Measurements from ENCODE around the gene EXD3.

Gene EXD3

GRCh38 chr9:137304383-137305059 lies 118.4 kb downstream of the EXD3 start:
- H3K36me3 Mint-ChIP-seq (ENCODE audit: low read depth): no peaks in the 10 kb centered on the region
- H3K9me3 Mint-ChIP-seq: no peaks in the 10 kb centered on the region
- no peak overlapping the region for H3K4me3 Mint-ChIP-seq
- peaks cover 10% of the 10 kb centered on the region for H3K27me3 Mint-ChIP-seq (ENCODE audit: low read depth)
- no peak overlapping the region for H3K27ac Mint-ChIP-seq
- peaks cover 5% of the 10 kb centered on the region for H3K4me1 Mint-ChIP-seq (ENCODE audit: low read depth)

- peaks cover 14% of the 10 kb centered on the region for H3K27me3 Mint-ChIP-seq (ENCODE audit: low read depth)
- H3K4me3 Mint-ChIP-seq: no peak overlapping the region
- H3K9me3 Mint-ChIP-seq: no peaks in the 10 kb centered on the region
- no peak overlapping the region for H3K27ac Mint-ChIP-seq
- H3K4me1 Mint-ChIP-seq (ENCODE audit: low read depth): peaks cover 5% of the 10 kb centered on the region
- H3K36me3 Mint-ChIP-seq (ENCODE audit: low read depth): no peaks in the 10 kb centered on the region
Measured at GRCh38 chr9:137303893-137304382, 119.0 kb downstream of the EXD3 start.

GRCh38 chr9:137303151-137303892 lies 119.6 kb downstream of the EXD3 start:
- Mint-ChIP-seq H3K27ac (no peak overlapping the region), H3K4me3 (no peak overlapping the region), H3K4me1 (ENCODE audit: low read depth) (peaks cover 5% of the 10 kb centered on the region), H3K27me3 (ENCODE audit: low read depth) (peaks cover 17% of the 10 kb centered on the region), H3K36me3 (ENCODE audit: low read depth) (no peaks in the 10 kb centered on the region), H3K9me3 (no peaks in the 10 kb centered on the region)

- Mint-ChIP-seq H3K36me3 (ENCODE audit: low read depth) (no peaks in the 10 kb centered on the region), H3K27me3 (ENCODE audit: low read depth) (peaks cover 21% of the 10 kb centered on the region)
Measured at GRCh38 chr9:137302449-137303150, 120.4 kb downstream of the EXD3 start.

GRCh38 chr9:137302118-137302448 lies 120.9 kb downstream of the EXD3 start, which contains the start of gene NRARP:
NRARP (minus strand) TSS chr9:137302271; CDS start chr9:137301928, 343 bp downstream.
- H3K4me1 Mint-ChIP-seq (ENCODE audit: low read depth): peaks cover 5% of the 10 kb centered on the region
- no peak within 1 kb of the TSS for H3K27ac Mint-ChIP-seq
- H3K36me3 Mint-ChIP-seq (ENCODE audit: low read depth): no peaks in the 10 kb centered on the region
- H3K4me3 Mint-ChIP-seq: peak within 1 kb of the TSS; percentile 63
- H3K27me3 Mint-ChIP-seq (ENCODE audit: low read depth): peaks cover 26% of the 10 kb centered on the region
- H3K9me3 Mint-ChIP-seq: no peaks in the 10 kb centered on the region

More at GRCh38 chr9:137302449-137303150, 120.4 kb downstream of the EXD3 start:
- Mint-ChIP-seq H3K4me3 (no peak overlapping the region), H3K27ac (no peak overlapping the region), H3K9me3 (no peaks in the 10 kb centered on the region), H3K4me1 (ENCODE audit: low read depth) (peaks cover 5% of the 10 kb centered on the region)

GRCh38 chr9:137301081-137301947 lies 121.6 kb downstream of the EXD3 start:
- Mint-ChIP-seq H3K9me3 (no peaks in the 10 kb centered on the region), H3K36me3 (ENCODE audit: low read depth) (no peaks in the 10 kb centered on the region), H3K27me3 (ENCODE audit: low read depth) (peaks cover 34% of the 10 kb centered on the region), H3K27ac (no peak overlapping the region), H3K4me1 (ENCODE audit: low read depth) (peaks cover 8% of the 10 kb centered on the region), H3K4me3 (peak overlapping the region; percentile 81)

- Mint-ChIP-seq H3K27ac (peak overlapping the region; percentile 59), H3K36me3 (ENCODE audit: low read depth) (no peaks in the 10 kb centered on the region), H3K4me3 (peak overlapping the region; percentile 81), H3K27me3 (ENCODE audit: low read depth) (peaks cover 38% of the 10 kb centered on the region), H3K4me1 (ENCODE audit: low read depth) (peaks cover 8% of the 10 kb centered on the region), H3K9me3 (no peaks in the 10 kb centered on the region)
Measured at GRCh38 chr9:137300567-137301080, 122.3 kb downstream of the EXD3 start.

- peak overlapping the region; percentile 25 for H3K4me3 Mint-ChIP-seq
- H3K27me3 Mint-ChIP-seq (ENCODE audit: low read depth): peaks cover 38% of the 10 kb centered on the region
- H3K4me1 Mint-ChIP-seq (ENCODE audit: low read depth): peaks cover 5% of the 10 kb centered on the region
- H3K36me3 Mint-ChIP-seq (ENCODE audit: low read depth): no peaks in the 10 kb centered on the region
- no peak overlapping the region for H3K27ac Mint-ChIP-seq
- H3K9me3 Mint-ChIP-seq: no peaks in the 10 kb centered on the region
Measured at GRCh38 chr9:137299938-137300337, 123.0 kb downstream of the EXD3 start.

- Mint-ChIP-seq H3K9me3 (no peaks in the 10 kb centered on the region), H3K27me3 (ENCODE audit: low read depth) (peaks cover 42% of the 10 kb centered on the region), H3K4me1 (ENCODE audit: low read depth) (peaks cover 9% of the 10 kb centered on the region), H3K4me3 (no peak overlapping the region), H3K27ac (no peak overlapping the region), H3K36me3 (ENCODE audit: low read depth) (peaks cover 1% of the 10 kb centered on the region)
Measured at GRCh38 chr9:137299203-137299565, 123.8 kb downstream of the EXD3 start.

- H3K4me1 Mint-ChIP-seq (ENCODE audit: low read depth): peaks cover 9% of the 10 kb centered on the region
- no peaks in the 10 kb centered on the region for H3K9me3 Mint-ChIP-seq
- no peak overlapping the region for H3K4me3 Mint-ChIP-seq
- peaks cover 1% of the 10 kb centered on the region for H3K36me3 Mint-ChIP-seq (ENCODE audit: low read depth)
- no peak overlapping the region for H3K27ac Mint-ChIP-seq
- H3K27me3 Mint-ChIP-seq (ENCODE audit: low read depth): peaks cover 48% of the 10 kb centered on the region
Measured at GRCh38 chr9:137298401-137299202, 124.4 kb downstream of the EXD3 start.

GRCh38 chr9:137297966-137298365 lies 125.0 kb downstream of the EXD3 start:
- Mint-ChIP-seq H3K4me3 (no peak overlapping the region), H3K27me3 (ENCODE audit: low read depth) (peaks cover 54% of the 10 kb centered on the region), H3K4me1 (ENCODE audit: low read depth) (peaks cover 9% of the 10 kb centered on the region), H3K9me3 (no peaks in the 10 kb centered on the region), H3K36me3 (ENCODE audit: low read depth) (peaks cover 1% of the 10 kb centered on the region), H3K27ac (no peak overlapping the region)

- Mint-ChIP-seq H3K27ac (peak overlapping the region; percentile 67), H3K36me3 (ENCODE audit: low read depth) (peaks cover 1% of the 10 kb centered on the region), H3K4me1 (ENCODE audit: low read depth) (peaks cover 9% of the 10 kb centered on the region), H3K27me3 (ENCODE audit: low read depth) (peaks cover 56% of the 10 kb centered on the region), H3K9me3 (no peaks in the 10 kb centered on the region), H3K4me3 (peak overlapping the region; percentile 75)
Measured at GRCh38 chr9:137296670-137297664, 126.0 kb downstream of the EXD3 start.
